Activated naive CD4-positive, alpha-beta T cell treated with anti-CD3 and anti-CD28 coated beads, Interleukin-2, amount 10 ng/mL, durations not matched to agents 5 hours and 36 hours (primary cell): Measurements from ENCODE around the gene DISC1. TPM values are rescaled to one million over a fixed set of nuclear protein-coding genes. Genes with fewer than 3 reads are reported as not detected.

ENCODE experiments used
- total RNA-seq, 2 experiments: library from RNA; stranded (reverse); gene quantifications; one replicate each; pipeline ENCODE4 v1.2.3, GENCODE V29; 2021

DISC1 gene
- 10 to 100 TPM; 21.1 to 22.2 TPM for total RNA-seq

DNA sequence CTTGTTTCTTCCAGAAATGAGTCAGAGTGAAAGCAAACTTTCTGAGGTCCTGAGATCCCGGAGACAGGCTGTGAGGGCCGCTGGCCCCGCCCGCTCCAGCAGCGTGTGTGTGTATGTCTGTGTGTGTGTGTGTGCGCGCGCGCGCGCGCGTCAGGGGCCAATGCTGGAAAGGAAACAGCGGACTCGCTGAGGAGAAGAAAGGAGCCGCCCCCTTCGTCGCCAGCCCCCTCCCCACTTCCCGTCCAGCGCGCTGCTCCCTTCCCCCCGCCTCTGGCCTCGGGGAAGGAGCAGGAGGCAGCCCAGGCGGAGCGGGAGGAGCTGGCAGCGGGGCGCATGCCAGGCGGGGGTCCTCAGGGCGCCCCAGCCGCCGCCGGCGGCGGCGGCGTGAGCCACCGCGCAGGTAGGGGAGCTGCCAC, at the start of gene DISC1:
Gene DISC1 (plus strand): TSS at position 256 of the 416 bp plus-strand sequence. CDS start 78 bp downstream, at position 334.

Other genes with a start within 250 kb of the DISC1 start
- gene EGLN1, start 204.5 kb upstream of the DISC1 start, total RNA-seq = 10 to 100 TPM; 32.3 to 38.2 TPM
- 10 to 100 TPM; 42.5 to 44.2 TPM for gene TSNAX, start 98.1 kb upstream of the DISC1 start, total RNA-seq